Measurements from ENCODE around the gene C14orf132. TPM values are rescaled to one million over a fixed set of nuclear protein-coding genes. Genes with fewer than 3 reads are reported as not detected.
A peak's percentile ranks its signal among the peaks of the same experiment; 100 is the strongest.

The C14orf132 gene
- total RNA-seq, 1 experiment from 2014 or later, result 12.5 TPM

GRCh38 chr14:96102081-96102856 lies 63.1 kb downstream of the C14orf132 start:
- Histone ChIP-seq H3K36me3 (replicated peaks; ENCODE audit: control insufficient read depth, insufficient read depth, low read length) (no peaks in the 10 kb centered on the region), H3K4me3 (ENCODE audit: insufficient read depth, low read depth, low read length) (no peak overlapping the region), H3K27me3 (ENCODE audit: control insufficient read depth, insufficient read depth, low read length) (no peaks in the 10 kb centered on the region)
- peak; percentile 8 for DNase-seq

GRCh38 chr14:96103075-96103474 lies 63.9 kb downstream of the C14orf132 start:
- no peak overlapping the region for H3K4me3 ChIP-seq (ENCODE audit: insufficient read depth, low read depth, low read length)
- H3K36me3 ChIP-seq (replicated peaks; ENCODE audit: control insufficient read depth, insufficient read depth, low read length), result no peaks in the 10 kb centered on the region
- DNase-seq, result no peak
- H3K27me3 ChIP-seq (ENCODE audit: control insufficient read depth, insufficient read depth, low read length), result no peaks in the 10 kb centered on the region

GRCh38 chr14:96103560-96104460 lies 64.6 kb downstream of the C14orf132 start:
- Histone ChIP-seq H3K27me3 (ENCODE audit: control insufficient read depth, insufficient read depth, low read length) (no peaks in the 10 kb centered on the region), H3K4me3 (ENCODE audit: insufficient read depth, low read depth, low read length) (no peak overlapping the region), H3K36me3 (replicated peaks; ENCODE audit: control insufficient read depth, insufficient read depth, low read length) (no peaks in the 10 kb centered on the region)
- peak; percentile 6 for DNase-seq

GRCh38 chr14:96104469-96105057 lies 65.4 kb downstream of the C14orf132 start:
- peak; percentile 28 for DNase-seq
- H3K36me3 ChIP-seq (replicated peaks; ENCODE audit: control insufficient read depth, insufficient read depth, low read length), result no peaks in the 10 kb centered on the region
- H3K27me3 ChIP-seq (ENCODE audit: control insufficient read depth, insufficient read depth, low read length), result no peaks in the 10 kb centered on the region
- no peak overlapping the region for H3K4me3 ChIP-seq (ENCODE audit: insufficient read depth, low read depth, low read length)

GRCh38 chr14:96105089-96105925 lies 66.1 kb downstream of the C14orf132 start:
- Histone ChIP-seq H3K4me3 (ENCODE audit: insufficient read depth, low read depth, low read length) (no peak overlapping the region), H3K36me3 (replicated peaks; ENCODE audit: control insufficient read depth, insufficient read depth, low read length) (no peaks in the 10 kb centered on the region), H3K27me3 (ENCODE audit: control insufficient read depth, insufficient read depth, low read length) (no peaks in the 10 kb centered on the region)
- DNase-seq, result peak; percentile 28

GRCh38 chr14:96105926-96106441 lies 66.8 kb downstream of the C14orf132 start:
- DNase-seq, result peak; percentile 27
- H3K36me3 ChIP-seq (replicated peaks; ENCODE audit: control insufficient read depth, insufficient read depth, low read length), result no peaks in the 10 kb centered on the region

GRCh38 chr14:96106891-96107290 lies 67.7 kb downstream of the C14orf132 start:
- peak; percentile 11 for DNase-seq
- Histone ChIP-seq H3K4me3 (ENCODE audit: insufficient read depth, low read depth, low read length) (no peak overlapping the region), H3K27me3 (ENCODE audit: control insufficient read depth, insufficient read depth, low read length) (no peaks in the 10 kb centered on the region), H3K36me3 (replicated peaks; ENCODE audit: control insufficient read depth, insufficient read depth, low read length) (no peaks in the 10 kb centered on the region)

More at GRCh38 chr14:96105926-96106441, 66.8 kb downstream of the C14orf132 start:
- Histone ChIP-seq H3K27me3 (ENCODE audit: control insufficient read depth, insufficient read depth, low read length) (no peaks in the 10 kb centered on the region), H3K4me3 (ENCODE audit: insufficient read depth, low read depth, low read length) (no peak overlapping the region)

- peak; percentile 11 for DNase-seq
- H3K4me3 ChIP-seq (ENCODE audit: insufficient read depth, low read depth, low read length), result no peak overlapping the region
- H3K36me3 ChIP-seq (replicated peaks; ENCODE audit: control insufficient read depth, insufficient read depth, low read length), result no peaks in the 10 kb centered on the region
- no peaks in the 10 kb centered on the region for H3K27me3 ChIP-seq (ENCODE audit: control insufficient read depth, insufficient read depth, low read length)
Measured at GRCh38 chr14:96108061-96108795, 69.1 kb downstream of the C14orf132 start.

- no peaks in the 10 kb centered on the region for H3K27me3 ChIP-seq (ENCODE audit: control insufficient read depth, insufficient read depth, low read length)
- no peak overlapping the region for H3K4me3 ChIP-seq (ENCODE audit: insufficient read depth, low read depth, low read length)
- H3K36me3 ChIP-seq (replicated peaks; ENCODE audit: control insufficient read depth, insufficient read depth, low read length), result no peaks in the 10 kb centered on the region
- peak; percentile 9 for DNase-seq
Measured at GRCh38 chr14:96108911-96109310, 69.7 kb downstream of the C14orf132 start.

GRCh38 chr14:96109596-96110355 lies 70.6 kb downstream of the C14orf132 start:
- H3K36me3 ChIP-seq (replicated peaks; ENCODE audit: control insufficient read depth, insufficient read depth, low read length), result no peaks in the 10 kb centered on the region
- H3K27me3 ChIP-seq (ENCODE audit: control insufficient read depth, insufficient read depth, low read length), result no peaks in the 10 kb centered on the region
- no peak overlapping the region for H3K4me3 ChIP-seq (ENCODE audit: insufficient read depth, low read depth, low read length)

GRCh38 chr14:96112032-96112431 lies 72.9 kb downstream of the C14orf132 start:
- Histone ChIP-seq H3K27me3 (ENCODE audit: control insufficient read depth, insufficient read depth, low read length) (no peaks in the 10 kb centered on the region), H3K36me3 (replicated peaks; ENCODE audit: control insufficient read depth, insufficient read depth, low read length) (no peaks in the 10 kb centered on the region), H3K4me3 (ENCODE audit: insufficient read depth, low read depth, low read length) (no peak overlapping the region)
- DNase-seq, result no peak

More at GRCh38 chr14:96109596-96110355, 70.6 kb downstream of the C14orf132 start:
- peak; percentile 4 for DNase-seq

GRCh38 chr14:96114002-96114401 lies 74.8 kb downstream of the C14orf132 start:
- Histone ChIP-seq H3K36me3 (replicated peaks; ENCODE audit: control insufficient read depth, insufficient read depth, low read length) (no peaks in the 10 kb centered on the region), H3K27me3 (ENCODE audit: control insufficient read depth, insufficient read depth, low read length) (no peaks in the 10 kb centered on the region), H3K4me3 (ENCODE audit: insufficient read depth, low read depth, low read length) (no peak overlapping the region)
- no peak for DNase-seq

Measured in H7 (cell line).